T-helper 2 cell (primary cell): ENCODE measurements around the gene ANP32A.
"Not testable (repeated sequence)": the region's sequence is repeated elsewhere in the genome, so short reads cannot be mapped to it uniquely, and the experiment has no call there.

ENCODE experiments used
- DNase-seq, 5 experiments: peaks; one replicate each; pipeline versions ENCODE4 v3.0.0 to v3.0.0-alpha.2; 2012 to 2022
- total RNA-seq, 2 donors: gene quantifications; one replicate each; lab custom pipeline; 2026; lab: John Stamatoyannopoulos, UW

Gene ANP32A
- 41.2 to 69.8 reads per million in 2 donors for total RNA-seq

GRCh38 chr15:68820295-68821189, at the start of gene ANP32A:
Gene ANP32A (minus strand): TSS chr15:68820895. CDS start chr15:68820751, 144 bp downstream.
- peak; percentile 90 to 98 (median 92) for DNase-seq

GRCh38 chr15:68868296-68868695, 47.6 kb upstream of the ANP32A start:
- no peak for DNase-seq

- no peak for DNase-seq
Observed at GRCh38 chr15:68862415-68862814, 41.7 kb upstream of the ANP32A start.

DNA sequence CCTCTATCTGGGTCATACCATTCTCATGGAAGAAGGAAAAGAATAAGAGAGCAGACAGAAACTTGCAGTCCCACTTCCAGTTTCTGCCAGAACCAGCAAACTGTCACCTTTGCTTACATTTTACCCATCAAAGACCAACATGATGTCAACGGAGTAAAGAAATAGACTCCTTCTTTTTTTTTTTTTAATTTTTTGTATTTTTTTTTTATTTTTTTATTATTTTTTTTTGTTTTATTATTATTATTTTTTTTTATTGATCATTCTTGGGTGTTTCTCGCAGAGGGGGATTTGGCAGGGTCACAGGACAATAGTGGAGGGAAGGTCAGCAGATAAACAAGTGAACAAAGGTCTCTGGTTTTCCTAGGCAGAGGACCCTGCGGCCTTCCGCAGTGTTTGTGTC, 38.0 kb upstream of the ANP32A start:
- not testable (repeated sequence) for DNase-seq

DNA sequence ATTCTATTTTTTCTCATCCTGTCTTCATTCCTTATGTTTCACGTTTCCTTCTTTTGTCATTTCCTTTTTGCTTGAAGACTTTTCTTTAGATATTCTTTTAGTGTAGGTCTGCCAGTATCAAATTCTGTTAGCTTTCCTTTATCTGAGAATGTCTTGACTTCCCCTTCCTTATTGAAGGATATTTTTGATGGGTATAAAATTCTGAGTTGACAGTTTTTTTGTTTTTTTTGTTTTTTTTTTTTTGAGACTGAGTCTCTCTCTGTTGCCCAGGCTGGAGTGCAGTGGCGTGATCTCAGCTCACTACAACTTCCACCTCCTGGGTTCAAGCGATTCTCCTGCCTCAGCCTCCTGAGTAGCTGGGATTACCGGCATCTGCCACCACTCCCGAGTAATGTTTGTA, 36.7 kb upstream of the ANP32A start:
- DNase-seq: not testable (repeated sequence)

GRCh38 chr15:68852461-68852860, 31.8 kb upstream of the ANP32A start:
- DNase-seq: no peak

- DNase-seq: no peak
Observed at GRCh38 chr15:68851971-68852370, 31.3 kb upstream of the ANP32A start.

DNA sequence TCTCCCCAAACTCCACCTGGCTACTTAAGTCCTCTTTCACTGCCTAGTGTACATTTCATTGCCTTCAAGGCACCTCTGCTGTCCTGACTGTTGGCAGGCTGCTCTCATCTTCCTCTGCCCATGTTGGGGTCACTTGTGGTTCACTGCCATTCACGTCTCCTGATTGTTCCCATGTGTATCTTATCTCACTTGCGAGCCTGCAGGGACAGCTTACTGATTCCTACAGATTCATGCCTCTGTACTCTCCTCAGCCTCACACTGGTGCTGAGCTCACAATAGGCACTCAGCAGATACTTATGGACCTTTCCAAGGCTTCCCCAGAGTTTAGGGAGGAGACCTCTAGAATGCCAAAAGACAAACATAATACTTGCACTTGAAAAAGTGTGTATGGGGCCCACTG, 28.8 kb upstream of the ANP32A start:
- DNase-seq: no peak

GRCh38 chr15:68846851-68847439, 26.2 kb upstream of the ANP32A start:
- no peak for DNase-seq

DNA sequence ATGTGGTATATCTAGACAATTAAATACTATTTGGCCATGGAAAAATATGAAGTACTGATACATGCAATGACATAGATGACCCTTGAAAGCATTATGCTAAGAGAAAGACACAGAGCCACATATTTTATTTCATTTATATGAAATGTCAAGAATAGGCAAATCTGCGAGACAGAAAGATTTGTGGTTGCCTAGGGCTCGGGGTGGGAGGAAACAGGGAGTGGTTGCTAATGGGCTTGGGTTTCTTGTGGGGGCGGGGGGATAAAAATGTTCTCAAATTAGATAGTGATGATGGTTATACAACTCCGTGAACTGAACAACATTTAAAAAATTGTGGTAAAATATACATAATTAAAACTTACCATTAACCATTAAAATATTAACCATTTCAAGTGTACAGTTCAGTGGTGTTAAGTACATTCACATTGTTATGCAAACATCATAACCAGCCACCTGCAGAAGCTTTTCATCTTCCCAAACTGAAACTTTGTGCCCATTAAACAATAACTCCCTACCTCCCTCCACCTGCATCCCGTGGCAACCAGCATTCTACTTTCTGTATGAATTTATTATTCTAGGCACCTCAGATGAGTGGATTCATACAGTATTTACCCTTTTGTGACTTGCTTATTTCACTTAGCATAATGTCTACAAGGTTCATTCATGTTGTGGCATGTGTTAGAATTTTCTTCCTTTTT, 24.3 kb upstream of the ANP32A start:
- no peak for DNase-seq

DNA sequence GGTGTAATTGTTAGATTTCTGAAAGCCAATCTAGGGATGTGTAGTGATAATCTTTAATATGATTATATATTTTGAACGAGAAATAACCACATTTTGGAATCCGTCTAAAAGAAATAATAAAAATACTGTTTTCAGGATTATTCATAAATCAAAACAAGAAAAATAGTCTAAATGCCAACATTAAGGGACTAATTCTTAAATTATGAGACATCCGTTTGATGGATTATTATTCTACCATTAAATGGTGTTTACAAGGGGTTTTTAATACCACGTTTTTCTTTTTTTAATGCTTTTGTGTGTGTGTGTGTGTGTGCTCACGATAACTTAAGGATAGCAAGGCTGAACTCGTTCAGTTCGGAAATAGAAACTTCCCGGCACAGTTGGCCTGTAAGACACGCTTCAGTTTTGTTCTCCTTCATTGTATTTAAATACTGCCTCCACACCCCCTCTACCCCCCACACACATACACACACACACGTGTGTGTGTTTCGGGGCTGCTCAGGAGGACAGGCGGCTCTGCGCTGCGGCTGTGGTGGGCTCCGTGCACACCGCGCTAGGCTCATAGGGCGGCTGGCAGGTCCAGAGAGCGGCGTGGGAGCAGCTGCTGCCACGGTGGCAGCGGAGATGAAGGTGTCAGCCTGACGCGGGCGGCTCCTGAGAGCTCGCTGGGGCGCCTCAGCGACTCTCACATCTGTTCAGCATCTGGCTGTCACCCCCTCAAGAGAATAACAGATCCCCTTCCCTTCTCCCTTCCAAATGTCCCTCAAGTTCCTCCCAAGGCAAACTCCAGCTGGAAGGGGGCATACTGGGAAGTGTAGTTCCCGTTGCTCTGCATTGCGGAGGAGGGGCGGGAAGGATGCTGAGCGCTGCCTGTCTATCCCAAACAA, 23.0 kb upstream of the ANP32A start:
- DNase-seq: peak in 2 of 5 experiments; percentile 12 to 32

DNA sequence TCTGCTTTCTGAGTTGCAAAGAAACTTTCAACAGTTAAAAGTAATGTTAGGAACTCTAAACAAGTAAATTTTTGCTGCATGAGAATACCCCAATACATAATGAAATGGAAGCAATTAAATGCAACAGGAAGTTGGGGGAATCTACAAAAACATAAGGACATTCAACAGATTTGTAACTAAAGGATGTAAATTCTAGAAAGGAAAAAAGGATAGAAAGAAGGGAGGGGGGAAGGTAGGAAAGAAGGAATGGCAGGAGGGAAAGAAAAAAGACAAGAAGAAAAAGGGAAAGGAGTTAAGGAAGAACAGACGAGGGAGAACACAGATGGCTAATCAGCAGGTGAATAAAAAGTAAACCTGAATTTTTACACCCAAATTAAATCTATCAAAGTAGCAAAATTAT, 22.3 kb upstream of the ANP32A start:
- no peak for DNase-seq

DNA sequence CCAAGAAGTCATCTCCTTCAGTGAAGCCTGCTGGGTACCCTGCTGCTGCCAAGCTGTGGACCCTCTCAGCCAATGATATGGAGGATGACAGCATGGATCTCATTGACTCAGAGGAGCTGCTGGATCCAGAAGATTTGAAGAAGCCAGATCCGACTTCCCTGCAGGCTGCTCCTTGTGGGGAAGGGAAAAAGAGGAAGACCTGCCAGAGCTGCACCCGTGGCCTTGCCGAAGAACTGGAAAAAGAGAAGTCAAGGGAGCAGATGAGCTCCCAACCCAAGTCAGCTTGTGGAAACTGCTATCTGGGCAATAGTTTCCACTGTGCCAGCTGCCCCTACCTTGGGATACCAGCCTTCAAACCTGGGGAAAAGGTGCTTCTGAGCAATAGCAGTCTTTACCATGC, 13.7 kb upstream of the ANP32A start:
- no peak for DNase-seq

- peak in 1 of 5 experiments; percentile 77 for DNase-seq
Observed at GRCh38 chr15:68833700-68834331, 13.1 kb upstream of the ANP32A start.

DNA sequence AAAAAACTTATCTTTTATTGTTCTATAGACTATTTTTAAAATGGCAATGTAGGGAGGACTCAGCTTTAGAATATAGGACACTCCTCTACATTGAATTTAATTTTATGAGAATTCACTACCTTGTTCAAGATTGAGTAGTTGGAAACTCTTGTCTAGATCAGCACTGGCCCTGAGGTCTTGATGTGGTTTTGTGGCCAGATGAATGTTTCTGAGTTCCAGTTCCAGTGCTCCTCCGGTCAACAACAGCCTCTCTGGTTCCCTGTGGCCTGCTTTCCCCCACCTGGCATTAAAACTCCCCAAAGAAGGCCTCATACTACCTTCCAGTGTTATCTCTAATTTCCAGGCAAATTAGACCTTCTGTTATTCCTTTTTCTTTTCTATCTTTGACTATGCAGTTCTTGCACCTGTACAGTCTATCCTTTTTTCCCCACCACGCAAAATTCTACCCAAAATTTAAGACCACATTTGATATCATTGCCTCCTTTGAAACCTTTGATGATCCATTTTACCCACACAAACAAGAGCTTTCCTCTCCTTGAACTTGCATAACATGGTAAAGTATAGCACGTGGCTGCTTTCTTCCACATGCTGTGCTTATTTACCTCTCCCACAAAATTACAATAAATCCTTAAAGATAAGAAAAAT, 9.6 kb upstream of the ANP32A start:
- no peak for DNase-seq

GRCh38 chr15:68829068-68829467, 8.4 kb upstream of the ANP32A start:
- DNase-seq: peak in 1 of 5 experiments; percentile 54

DNA sequence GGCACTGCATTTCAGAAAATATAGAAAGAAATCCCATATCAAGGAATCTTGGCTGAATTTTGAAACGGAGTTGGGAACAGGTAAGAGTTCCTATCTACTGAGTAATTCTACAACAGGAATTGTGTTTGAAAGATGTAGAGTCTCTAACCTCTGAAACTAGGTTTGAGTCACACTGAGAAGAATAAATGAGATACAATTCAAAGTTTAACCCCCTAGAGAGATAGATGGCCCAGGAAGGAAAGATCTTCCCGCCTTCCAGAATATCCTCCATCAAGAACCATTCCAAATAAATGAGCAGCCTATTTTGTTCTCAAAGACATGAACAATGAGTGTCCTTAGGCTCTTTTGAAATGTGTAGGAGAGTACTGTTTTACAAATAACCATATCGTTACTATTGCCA, 2.9 kb upstream of the ANP32A start:
- no peak for DNase-seq

GRCh38 chr15:68822818-68823217, 2.1 kb upstream of the ANP32A start:
- DNase-seq: no peak

GRCh38 chr15:68821841-68822381, 1.2 kb upstream of the ANP32A start:
- DNase-seq: peak in 1 of 5 experiments; percentile 21

- peak in 1 of 5 experiments; percentile 24 for DNase-seq
Observed at GRCh38 chr15:68821190-68821840, 620 bp upstream of the ANP32A start.
